Hepatocyte (in vitro differentiated cells): Measurements from ENCODE around the gene SIDT2.

Experiments
- CTCF ChIP-seq: fragments of 200-600 bp; sonication (generic); IDR thresholded peaks from 2 replicates; pipeline ENCODE4 v1.5.1; 2016; ENCODE audit warnings: antibody characterized with exemption, mild to moderate bottlenecking; ENCODE audit not compliant: poor library complexity
- EZH2phosphoT487 ChIP-seq: fragments of 200-600 bp; sonication (generic); IDR thresholded peaks from one replicate; pipeline ENCODE4 v1.6.1; 2018; ENCODE audit warnings: antibody characterized with exemption, mild to moderate bottlenecking, low read depth, moderate library complexity; ENCODE audit not compliant: unreplicated experiment, severe bottlenecking

- no peak for TF ChIP-seq CTCF
- TF ChIP-seq EZH2phosphoT487 = no peak
These were observed 10.8 kb downstream of the SIDT2 start for GRCh38 chr11:117189191-117189940.
